ENCODE results near the gene CDK18.
"Not testable (repeated sequence)": the region's sequence is repeated elsewhere in the genome, so short reads cannot be mapped to it uniquely, and the experiment has no call there.

The CDK18 gene

GRCh38 chr1:205504311-205505075 is at the start of gene CDK18:
CDK18 (plus strand) TSS chr1:205504669; CDS start chr1:205523168, 18,499 bp downstream.
- DNase-seq = peak; percentile 51 to 60

- DNase-seq = no peak
Observed at GRCh38 chr1:205454903-205455335, 49.5 kb upstream of the CDK18 start.

GRCh38 chr1:205455581-205456382 is 48.7 kb upstream of the CDK18 start, which contains the start of gene BLACAT1:
BLACAT1 (minus strand) TSS chr1:205456045.
- no peak for DNase-seq

GRCh38 chr1:205456383-205456867 is 48.0 kb upstream of the CDK18 start:
- DNase-seq = peak in 1 of 2 experiments; percentile 13

DNA sequence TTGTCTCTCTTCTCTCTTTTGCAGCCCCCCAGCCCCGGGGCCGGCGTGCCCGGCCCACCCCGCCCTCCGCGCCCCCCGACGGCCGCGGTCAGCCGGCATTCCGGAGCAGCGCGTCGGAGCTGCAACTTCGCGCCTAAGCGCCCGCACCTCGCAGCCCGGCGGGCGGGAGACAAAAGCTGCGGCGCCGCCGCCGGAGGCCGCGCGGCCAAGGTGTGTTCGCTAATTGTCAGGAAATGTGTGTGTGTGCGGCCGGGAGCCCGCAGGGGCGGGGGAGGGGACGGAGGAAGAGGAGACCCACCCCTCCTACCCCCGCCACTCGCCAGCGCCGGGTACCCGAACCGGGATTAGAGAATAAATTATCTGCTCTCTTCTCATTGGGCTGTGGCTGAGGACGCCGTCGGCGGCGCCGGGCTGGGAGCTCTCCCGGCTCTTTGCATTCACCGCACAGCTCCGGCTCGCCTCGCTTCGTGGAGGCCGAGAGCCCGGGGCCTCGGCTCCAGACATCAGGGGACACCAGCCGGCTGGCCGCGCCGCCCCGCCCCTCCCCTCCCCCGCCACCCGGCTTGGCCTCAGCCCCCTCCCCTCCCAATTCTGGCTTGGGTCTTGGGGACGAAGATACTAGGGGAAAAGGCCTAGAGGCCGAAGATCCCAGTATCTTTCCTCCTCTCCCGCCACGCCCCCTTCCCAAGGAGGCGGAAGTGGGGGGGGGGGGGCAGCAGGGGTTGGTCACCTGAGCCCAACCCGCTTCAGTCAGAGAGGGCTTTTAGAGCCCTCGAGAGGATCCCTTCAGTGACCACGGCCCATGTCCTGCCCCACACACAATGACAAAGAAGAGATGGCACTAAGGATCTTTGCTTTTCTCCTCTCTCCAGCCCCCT is 47.4 kb upstream of the CDK18 start:
- peak in 1 of 2 experiments; percentile 9 for DNase-seq

GRCh38 chr1:205458777-205459566 is 45.5 kb upstream of the CDK18 start:
- DNase-seq = peak; percentile 32 to 39

GRCh38 chr1:205465392-205465791 is 39.1 kb upstream of the CDK18 start:
- no peak for DNase-seq

DNA sequence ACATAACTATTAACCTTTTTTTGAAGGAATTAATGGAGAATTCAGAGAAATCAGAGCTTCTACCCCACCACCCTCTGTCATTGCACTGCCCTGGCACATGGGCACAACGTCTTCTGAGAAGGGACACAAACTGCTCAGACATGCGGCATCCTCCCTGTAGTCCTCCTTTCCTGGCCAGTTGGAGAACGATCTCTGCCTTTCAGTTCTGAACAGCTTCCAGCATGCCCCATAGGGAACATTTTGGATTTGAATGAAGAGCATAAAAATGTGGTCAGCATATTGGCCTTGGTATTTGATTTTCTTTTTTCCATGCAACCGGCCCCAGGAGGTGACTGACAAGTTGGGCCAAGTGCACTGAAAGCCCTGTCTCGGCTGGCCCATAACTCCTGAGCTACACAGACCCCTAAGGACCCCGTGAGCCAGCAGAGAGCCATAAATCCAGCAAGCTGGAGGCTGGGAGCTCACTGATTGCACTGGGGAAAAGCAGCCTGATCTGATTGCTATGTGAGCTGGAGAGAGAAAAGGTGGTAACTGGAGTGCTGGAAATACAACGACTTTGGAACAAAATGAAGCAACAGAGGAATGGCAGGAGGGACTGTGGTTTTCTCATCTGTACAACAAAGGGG is 37.8 kb upstream of the CDK18 start:
- DNase-seq = no peak

GRCh38 chr1:205470131-205470530 is 34.3 kb upstream of the CDK18 start:
- no peak for DNase-seq

- no peak for DNase-seq
Observed at GRCh38 chr1:205472737-205473441, 31.6 kb upstream of the CDK18 start.

- no peak for DNase-seq
Observed at GRCh38 chr1:205473475-205473874, 31.0 kb upstream of the CDK18 start.

- no peak for DNase-seq
Observed at GRCh38 chr1:205473966-205474365, 30.5 kb upstream of the CDK18 start.

DNA sequence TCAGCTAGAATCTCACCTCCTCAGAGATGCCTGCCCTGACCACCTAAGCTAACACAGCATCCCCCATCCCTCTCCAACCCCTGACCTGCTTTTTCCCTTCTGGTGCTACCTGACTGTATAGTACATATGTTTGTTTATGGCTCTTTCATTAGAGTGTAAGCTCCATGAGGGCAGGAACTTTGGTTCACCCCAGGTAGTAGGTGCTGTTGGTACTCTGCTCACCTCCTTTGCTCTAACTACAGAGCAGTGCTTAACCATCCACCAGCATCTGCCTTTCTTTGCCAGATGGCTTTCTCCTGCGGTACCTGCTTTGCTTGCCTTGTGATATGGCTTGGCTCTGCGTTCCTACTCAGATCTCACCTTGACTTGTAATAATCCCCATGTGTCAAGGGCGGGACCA is 29.9 kb upstream of the CDK18 start:
- DNase-seq = no peak

GRCh38 chr1:205475855-205476254 is 28.6 kb upstream of the CDK18 start:
- DNase-seq = no peak

- no peak for DNase-seq
Observed at GRCh38 chr1:205476648-205477047, 27.8 kb upstream of the CDK18 start.

GRCh38 chr1:205477121-205477758 is 27.2 kb upstream of the CDK18 start:
- DNase-seq = no peak

- no peak for DNase-seq
Observed at GRCh38 chr1:205477759-205478247, 26.7 kb upstream of the CDK18 start.

DNA sequence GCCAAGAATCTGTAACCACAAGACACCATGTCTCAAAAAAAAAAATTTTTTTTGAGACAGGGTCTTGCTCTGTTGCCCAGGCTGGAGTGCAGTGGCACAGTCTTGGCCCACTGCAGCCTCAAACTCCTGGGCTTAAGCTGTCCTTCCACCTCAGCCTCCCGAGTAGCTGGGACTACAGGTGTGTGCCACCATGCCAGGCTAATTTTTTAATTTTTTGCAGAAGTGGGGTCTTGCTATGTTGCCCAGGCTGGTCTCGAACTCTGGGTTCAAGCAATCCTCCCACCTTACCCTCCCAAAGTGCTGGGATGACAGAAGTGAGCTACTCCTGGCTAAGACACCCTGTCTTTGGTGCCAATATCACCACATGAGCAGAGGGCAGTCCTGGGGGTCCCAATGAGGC is 25.5 kb upstream of the CDK18 start:
- DNase-seq = not testable (repeated sequence)

DNA sequence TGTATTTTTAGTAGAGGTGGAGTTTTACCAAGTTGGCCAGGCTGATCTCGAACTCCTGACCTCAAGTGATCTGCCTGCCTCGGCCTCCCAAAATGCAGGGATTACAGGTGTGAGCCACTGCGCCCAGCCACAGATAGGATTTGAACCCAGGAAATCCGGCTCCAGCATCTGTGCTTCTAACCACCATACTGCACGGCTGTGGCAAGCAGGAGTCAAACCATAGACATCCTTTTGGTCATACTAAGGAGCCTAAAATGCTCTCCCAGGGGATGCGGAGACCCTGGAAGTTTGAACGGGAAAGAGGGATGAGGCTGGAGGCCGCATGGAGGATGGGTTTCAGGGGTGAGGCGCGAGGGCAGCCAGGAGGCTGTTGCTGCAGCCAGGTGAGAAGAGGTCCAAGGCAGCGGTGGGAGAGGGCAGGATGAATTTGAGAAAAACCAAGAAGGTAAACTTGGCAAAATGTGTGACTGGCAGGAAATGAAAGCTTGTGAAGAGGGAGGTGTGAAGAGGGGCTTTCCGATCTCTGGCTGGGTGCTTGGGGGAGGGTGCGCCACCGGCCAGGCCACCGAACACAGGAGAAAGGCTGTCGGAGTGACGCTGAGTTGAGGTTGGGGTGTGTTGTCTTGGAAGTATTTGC is 24.0 kb upstream of the CDK18 start:
- DNase-seq = peak; percentile 51 to 59

DNA sequence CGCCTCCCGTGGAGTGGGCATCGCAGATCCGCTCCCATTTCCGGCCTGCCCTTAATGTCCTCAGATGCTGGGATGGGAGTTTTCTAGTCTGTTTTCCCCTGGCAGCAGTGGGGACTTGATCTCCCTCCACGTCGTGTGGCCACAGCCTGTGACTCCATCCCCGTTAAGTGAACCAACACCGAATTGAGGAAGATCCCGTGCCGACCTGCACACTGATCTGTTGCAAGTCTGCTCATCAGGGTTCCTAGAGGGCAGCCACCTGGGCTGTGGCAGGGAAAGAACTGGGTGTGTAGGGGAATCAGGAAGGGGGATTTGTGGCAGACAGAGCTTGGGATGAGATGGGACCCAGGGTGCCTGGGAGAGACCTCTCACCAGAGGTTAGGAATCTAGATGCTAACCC is 23.3 kb upstream of the CDK18 start:
- DNase-seq = no peak
